Uterus (tissue), 2 donors: Measurements from ENCODE around the gene PHF14.

Source experiments
- POLR2A ChIP-seq, 2 donors: fragments of 450-650 bp; IDR thresholded peaks; one replicate each; pipeline ENCODE4 v1.6.1; 2016; ENCODE audit warnings: antibody characterized with exemption in 2 of 2, mild to moderate bottlenecking in 1 of 2, moderate library complexity in 1 of 2
- TF ChIP-seq, protein P1 (sequence below), 4 experiments: fragments of 200-600 bp in 2 of 4; fragments of 450-650 bp in 2 of 4; sonication (generic) in 2 of 4; IDR thresholded peaks; one replicate each; pipeline ENCODE4 v1.5.1; 2016 to 2019; ENCODE audit warnings: antibody characterized with exemption in 4 of 4, mild to moderate bottlenecking in 2 of 4, moderate library complexity in 1 of 4

- TF ChIP-seq, protein P1, sequence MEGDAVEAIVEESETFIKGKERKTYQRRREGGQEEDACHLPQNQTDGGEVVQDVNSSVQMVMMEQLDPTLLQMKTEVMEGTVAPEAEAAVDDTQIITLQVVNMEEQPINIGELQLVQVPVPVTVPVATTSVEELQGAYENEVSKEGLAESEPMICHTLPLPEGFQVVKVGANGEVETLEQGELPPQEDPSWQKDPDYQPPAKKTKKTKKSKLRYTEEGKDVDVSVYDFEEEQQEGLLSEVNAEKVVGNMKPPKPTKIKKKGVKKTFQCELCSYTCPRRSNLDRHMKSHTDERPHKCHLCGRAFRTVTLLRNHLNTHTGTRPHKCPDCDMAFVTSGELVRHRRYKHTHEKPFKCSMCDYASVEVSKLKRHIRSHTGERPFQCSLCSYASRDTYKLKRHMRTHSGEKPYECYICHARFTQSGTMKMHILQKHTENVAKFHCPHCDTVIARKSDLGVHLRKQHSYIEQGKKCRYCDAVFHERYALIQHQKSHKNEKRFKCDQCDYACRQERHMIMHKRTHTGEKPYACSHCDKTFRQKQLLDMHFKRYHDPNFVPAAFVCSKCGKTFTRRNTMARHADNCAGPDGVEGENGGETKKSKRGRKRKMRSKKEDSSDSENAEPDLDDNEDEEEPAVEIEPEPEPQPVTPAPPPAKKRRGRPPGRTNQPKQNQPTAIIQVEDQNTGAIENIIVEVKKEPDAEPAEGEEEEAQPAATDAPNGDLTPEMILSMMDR (IDR thresholded peaks at IDR 0.05): peak; percentile 61 to 74 (median 68)
- no peak for TF ChIP-seq POLR2A (IDR thresholded peaks at IDR 0.05)
These were observed 238.5 kb downstream of the PHF14 start for GRCh38 chr7:11212080-11212711.
